Measurements from ENCODE around the gene TMEM140. TPM values are rescaled to one million over a fixed set of nuclear protein-coding genes. Genes with fewer than 3 reads are reported as not detected.

The TMEM140 gene
- total and polyA plus RNA-seq, 2 of the 13 experiments (the other 11 are each of a cell fraction or from before 2014, with no cell fraction given) = 9.2 to 21.7 TPM

DNA sequence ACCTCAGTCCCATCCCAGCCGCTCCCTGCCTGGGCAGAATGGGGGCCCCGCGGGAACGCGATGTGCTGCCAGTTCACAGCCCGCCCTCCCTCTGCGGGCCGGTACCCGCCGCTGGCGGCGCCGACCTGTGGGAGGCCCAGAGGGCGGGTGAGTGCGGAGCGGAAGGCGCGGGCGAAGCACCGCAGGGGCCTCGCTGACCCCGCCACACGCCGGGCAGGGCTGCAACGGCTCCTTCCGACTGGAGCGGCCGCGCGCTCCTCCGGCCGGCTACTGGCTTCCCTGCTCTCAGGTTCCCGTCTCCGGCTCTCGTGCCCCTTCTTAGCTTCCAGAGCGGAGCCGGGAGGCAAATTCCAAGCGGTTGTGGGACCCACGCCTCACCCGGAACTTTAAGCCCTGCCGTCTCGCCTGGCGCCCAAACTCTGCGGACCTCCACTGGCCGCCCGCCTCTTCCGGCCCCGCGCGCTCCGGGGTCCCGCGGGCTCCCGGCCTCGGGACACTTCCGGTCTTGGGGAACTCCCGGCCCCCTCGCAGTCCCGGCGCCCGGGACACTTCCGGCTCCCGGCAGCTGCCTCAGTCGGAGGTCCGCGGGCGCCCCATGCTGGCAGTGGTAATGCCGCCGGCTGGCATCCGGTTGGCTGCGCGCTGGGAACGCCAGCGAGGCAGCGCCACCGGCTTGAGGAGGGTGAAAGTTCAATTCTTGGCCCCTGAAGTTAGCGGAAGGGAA lies 22.6 kb downstream of the TMEM140 start, which contains the start of gene CYREN (continued):
- TF ChIP-seq PPARG (CRISPR knock-in tag; conservative IDR thresholded peaks at IDR 0.05) = peak; percentile 79; the same call in 1 of the 2 replicates
- peak; percentile 44 for TF ChIP-seq HNRNPK (IDR thresholded peaks at IDR 0.05; ENCODE audit: low read depth, low read length, poor library complexity, severe bottlenecking)
- TF ChIP-seq NCOA5 (CRISPR knock-in tag; IDR thresholded peaks at IDR 0.05) = peak; percentile 58; the same call in 1 of the 2 replicates
- peak; percentile 79; the same call in 1 of the 2 replicates for TF ChIP-seq ZNF124 (CRISPR knock-in tag; IDR thresholded peaks at IDR 0.05)
- TF ChIP-seq ZNF564 (CRISPR knock-in tag; IDR thresholded peaks at IDR 0.05) = peak; percentile 61; the same call in 1 of the 2 replicates
- peak; percentile 85; the same call in 1 of the 2 replicates for TF ChIP-seq ZNF850 (CRISPR knock-in tag; conservative IDR thresholded peaks at IDR 0.05)
- no peak for TF ChIP-seq ATF7 (IDR thresholded peaks at IDR 0.05)
- peak; percentile 38; the same call in 1 of the 2 replicates for TF ChIP-seq ATF7 (CRISPR knock-in tag; IDR thresholded peaks at IDR 0.05)
- TF ChIP-seq, protein P1, sequence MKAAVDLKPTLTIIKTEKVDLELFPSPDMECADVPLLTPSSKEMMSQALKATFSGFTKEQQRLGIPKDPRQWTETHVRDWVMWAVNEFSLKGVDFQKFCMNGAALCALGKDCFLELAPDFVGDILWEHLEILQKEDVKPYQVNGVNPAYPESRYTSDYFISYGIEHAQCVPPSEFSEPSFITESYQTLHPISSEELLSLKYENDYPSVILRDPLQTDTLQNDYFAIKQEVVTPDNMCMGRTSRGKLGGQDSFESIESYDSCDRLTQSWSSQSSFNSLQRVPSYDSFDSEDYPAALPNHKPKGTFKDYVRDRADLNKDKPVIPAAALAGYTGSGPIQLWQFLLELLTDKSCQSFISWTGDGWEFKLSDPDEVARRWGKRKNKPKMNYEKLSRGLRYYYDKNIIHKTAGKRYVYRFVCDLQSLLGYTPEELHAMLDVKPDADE (CRISPR knock-in tag; IDR thresholded peaks at IDR 0.05) = 0 out of 2 replicates have a peak, but pooled peaks have one; percentile 69
- TF ChIP-seq GATAD2A (CRISPR knock-in tag; IDR thresholded peaks at IDR 0.05) = no peak; the same call in none of the 2 replicates
- TF ChIP-seq, protein P2, sequence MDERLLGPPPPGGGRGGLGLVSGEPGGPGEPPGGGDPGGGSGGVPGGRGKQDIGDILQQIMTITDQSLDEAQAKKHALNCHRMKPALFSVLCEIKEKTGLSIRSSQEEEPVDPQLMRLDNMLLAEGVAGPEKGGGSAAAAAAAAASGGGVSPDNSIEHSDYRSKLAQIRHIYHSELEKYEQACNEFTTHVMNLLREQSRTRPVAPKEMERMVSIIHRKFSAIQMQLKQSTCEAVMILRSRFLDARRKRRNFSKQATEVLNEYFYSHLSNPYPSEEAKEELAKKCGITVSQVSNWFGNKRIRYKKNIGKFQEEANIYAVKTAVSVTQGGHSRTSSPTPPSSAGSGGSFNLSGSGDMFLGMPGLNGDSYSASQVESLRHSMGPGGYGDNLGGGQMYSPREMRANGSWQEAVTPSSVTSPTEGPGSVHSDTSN (CRISPR knock-in tag; IDR thresholded peaks at IDR 0.05) = no peak
- TF ChIP-seq SP2 (CRISPR knock-in tag; IDR thresholded peaks at IDR 0.05) = peak; percentile 73
- TF ChIP-seq, protein P3, sequence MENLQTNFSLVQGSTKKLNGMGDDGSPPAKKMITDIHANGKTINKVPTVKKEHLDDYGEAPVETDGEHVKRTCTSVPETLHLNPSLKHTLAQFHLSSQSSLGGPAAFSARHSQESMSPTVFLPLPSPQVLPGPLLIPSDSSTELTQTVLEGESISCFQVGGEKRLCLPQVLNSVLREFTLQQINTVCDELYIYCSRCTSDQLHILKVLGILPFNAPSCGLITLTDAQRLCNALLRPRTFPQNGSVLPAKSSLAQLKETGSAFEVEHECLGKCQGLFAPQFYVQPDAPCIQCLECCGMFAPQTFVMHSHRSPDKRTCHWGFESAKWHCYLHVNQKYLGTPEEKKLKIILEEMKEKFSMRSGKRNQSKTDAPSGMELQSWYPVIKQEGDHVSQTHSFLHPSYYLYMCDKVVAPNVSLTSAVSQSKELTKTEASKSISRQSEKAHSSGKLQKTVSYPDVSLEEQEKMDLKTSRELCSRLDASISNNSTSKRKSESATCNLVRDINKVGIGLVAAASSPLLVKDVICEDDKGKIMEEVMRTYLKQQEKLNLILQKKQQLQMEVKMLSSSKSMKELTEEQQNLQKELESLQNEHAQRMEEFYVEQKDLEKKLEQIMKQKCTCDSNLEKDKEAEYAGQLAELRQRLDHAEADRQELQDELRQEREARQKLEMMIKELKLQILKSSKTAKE (CRISPR knock-in tag; IDR thresholded peaks at IDR 0.05; ENCODE audit: borderline replicate concordance) = peak; percentile 56; the same call in 1 of the 2 replicates
- peak; percentile 92; the same call in 1 of the 2 replicates for TF ChIP-seq ZNF230 (CRISPR knock-in tag; IDR thresholded peaks at IDR 0.05)
- no peak for TF ChIP-seq ZNF329 (CRISPR knock-in tag; IDR thresholded peaks at IDR 0.05; ENCODE audit: low read depth)
- peak; percentile 85; the same call in 1 of the 2 replicates for TF ChIP-seq SALL1 (CRISPR knock-in tag; IDR thresholded peaks at IDR 0.05)
- TF ChIP-seq, protein P4, sequence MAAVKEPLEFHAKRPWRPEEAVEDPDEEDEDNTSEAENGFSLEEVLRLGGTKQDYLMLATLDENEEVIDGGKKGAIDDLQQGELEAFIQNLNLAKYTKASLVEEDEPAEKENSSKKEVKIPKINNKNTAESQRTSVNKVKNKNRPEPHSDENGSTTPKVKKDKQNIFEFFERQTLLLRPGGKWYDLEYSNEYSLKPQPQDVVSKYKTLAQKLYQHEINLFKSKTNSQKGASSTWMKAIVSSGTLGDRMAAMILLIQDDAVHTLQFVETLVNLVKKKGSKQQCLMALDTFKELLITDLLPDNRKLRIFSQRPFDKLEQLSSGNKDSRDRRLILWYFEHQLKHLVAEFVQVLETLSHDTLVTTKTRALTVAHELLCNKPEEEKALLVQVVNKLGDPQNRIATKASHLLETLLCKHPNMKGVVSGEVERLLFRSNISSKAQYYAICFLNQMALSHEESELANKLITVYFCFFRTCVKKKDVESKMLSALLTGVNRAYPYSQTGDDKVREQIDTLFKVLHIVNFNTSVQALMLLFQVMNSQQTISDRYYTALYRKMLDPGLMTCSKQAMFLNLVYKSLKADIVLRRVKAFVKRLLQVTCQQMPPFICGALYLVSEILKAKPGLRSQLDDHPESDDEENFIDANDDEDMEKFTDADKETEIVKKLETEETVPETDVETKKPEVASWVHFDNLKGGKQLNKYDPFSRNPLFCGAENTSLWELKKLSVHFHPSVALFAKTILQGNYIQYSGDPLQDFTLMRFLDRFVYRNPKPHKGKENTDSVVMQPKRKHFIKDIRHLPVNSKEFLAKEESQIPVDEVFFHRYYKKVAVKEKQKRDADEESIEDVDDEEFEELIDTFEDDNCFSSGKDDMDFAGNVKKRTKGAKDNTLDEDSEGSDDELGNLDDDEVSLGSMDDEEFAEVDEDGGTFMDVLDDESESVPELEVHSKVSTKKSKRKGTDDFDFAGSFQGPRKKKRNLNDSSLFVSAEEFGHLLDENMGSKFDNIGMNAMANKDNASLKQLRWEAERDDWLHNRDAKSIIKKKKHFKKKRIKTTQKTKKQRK (IDR thresholded peaks at IDR 0.05; ENCODE audit: low read length) = no peak
- TF ChIP-seq ZNF570 (CRISPR knock-in tag; IDR thresholded peaks at IDR 0.05; ENCODE audit: borderline replicate concordance) = peak; percentile 61; the same call in 1 of the 2 replicates
- 0 out of 2 replicates have a peak, but pooled peaks have one; percentile 23 for TF ChIP-seq PAWR (CRISPR knock-in tag; IDR thresholded peaks at IDR 0.05; ENCODE audit: borderline replicate concordance)
- peak; percentile 99 for TF ChIP-seq AGO2 (optimal IDR thresholded peaks at IDR 0.05; ENCODE audit: low read depth, low read length)
- peak; percentile 89; the same call in 1 of the 2 replicates for TF ChIP-seq ZNF20 (CRISPR knock-in tag; IDR thresholded peaks at IDR 0.05)
